GM21786 (cell line): ENCODE measurements around the gene ST6GALNAC3.
A peak's percentile ranks its signal among the peaks of the same experiment; 100 is the strongest.
"Not testable (repeated sequence)": the region's sequence is repeated elsewhere in the genome, so short reads cannot be mapped to it uniquely, and the experiment has no call there.

Source experiments
- ATAC-seq: cut with Tn5 transposase; IDR thresholded peaks from one replicate; pipeline ENCODE4 v1.9.1; 2021; ENCODE audit not compliant: unreplicated experiment

ST6GALNAC3 gene

DNA sequence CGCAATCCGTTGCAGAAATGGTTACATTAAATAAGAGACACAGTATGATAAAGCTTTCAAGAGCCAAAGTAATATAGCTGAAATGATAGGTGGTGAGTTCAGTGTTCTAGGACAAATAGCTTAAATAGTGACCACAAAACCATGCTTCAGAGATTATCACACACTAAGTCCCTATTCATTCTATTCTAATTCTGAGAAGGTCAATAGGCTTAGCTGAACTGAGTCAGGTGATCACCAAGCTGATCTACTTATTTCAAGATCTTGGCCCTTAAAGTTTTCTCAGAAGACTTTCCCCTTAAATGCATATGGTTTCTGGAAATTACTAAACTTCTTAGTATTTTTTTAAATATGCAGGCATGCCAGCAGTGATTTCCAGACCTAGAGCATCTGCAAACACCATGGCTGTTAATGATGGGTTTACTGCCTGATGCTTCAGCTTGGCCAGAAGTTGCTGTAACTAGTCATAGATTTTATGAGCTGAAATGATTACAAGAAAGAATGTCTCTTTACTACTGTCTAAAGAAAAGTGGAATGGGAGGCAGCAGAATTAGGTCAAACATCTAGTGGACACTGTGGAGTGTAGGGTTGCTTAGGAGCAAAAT lies 242.9 kb downstream of the ST6GALNAC3 start:
- no peak for ATAC-seq

DNA sequence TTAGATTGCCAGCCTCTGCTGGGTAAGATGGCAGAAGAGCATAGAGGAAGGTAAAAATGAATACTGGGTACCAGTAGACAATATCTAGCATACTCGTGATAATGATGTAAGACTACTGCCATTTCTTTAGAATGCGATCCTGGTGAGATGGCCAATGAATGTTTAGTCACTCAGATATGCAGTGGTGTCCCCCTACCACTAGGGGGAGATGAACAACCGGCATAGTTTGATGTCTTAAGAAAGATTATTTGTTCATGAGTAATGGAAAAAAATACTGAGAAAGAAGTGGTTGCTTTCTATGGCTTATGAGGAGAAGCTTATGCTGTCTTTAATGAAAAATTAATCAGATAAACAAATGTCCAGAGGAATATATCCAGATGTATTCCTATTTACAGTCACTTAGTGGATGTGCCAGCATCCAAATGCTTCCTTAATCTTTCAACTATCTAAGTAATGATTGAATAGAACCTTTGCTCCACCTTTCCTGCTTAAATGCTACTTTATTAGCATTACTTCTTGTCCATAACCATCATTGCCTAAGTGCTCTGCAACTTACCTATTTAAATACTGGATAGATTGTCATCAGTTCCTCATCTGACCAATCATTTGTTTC lies 256.6 kb downstream of the ST6GALNAC3 start:
- ATAC-seq = peak; percentile 92

GRCh38 chr1:76335882-76336281 lies 261.3 kb downstream of the ST6GALNAC3 start:
- ATAC-seq = no peak

GRCh38 chr1:76336931-76337371 lies 262.4 kb downstream of the ST6GALNAC3 start:
- ATAC-seq = no peak

DNA sequence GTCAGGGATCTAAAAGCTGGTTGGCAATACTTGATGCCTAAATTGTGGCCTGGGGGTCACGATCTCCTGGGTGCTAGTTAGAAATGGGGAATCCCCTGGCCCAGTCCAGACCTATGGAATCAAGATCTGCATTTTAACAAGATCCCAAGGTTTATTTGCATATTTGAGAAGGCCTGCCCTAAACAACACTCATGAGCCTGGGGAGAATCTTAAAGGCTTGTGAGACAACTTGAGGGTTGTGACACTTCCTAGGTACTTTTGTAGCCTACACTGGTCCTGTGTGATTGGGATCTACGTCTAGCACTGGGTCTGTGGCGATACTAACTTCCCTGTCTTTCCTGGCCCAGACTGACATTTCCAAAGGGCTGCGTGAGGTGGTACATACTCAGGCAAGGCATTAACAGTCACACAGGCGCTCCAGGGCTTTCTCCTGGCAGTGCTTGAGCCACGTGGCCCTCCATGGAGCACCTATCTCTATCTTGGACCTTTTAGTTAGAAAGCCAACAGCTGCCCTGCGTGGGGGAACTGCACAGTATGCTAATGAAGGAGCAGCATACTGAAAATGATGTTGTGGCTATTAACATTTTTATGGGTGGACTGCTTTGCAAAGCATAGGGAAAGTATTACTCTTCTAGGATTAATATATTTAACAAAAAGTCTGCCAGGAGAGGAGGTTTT lies 263.1 kb downstream of the ST6GALNAC3 start:
- ATAC-seq = no peak

DNA sequence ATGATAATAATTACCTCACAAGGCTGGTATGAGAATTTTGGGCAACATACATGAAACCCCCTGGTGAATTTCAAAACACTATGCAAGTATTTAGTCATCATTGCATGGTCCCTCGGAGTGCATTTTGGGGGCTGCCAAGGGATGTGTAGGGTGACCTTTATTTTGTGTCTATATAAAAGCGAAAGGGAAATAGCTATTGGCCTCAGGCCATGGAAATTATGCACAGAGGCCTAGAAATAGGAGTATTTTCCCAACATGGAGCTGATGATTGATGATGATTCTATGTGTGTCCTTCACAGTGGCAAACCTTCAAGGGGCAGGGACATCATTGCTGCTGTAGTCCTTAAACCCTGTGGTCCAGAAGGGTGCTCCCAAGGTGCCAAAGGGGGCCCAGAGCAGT lies 265.5 kb downstream of the ST6GALNAC3 start:
- no peak for ATAC-seq

- not testable (repeated sequence) for ATAC-seq
These were observed 267.3 kb downstream of the ST6GALNAC3 start for GRCh38 chr1:76341816-76342215.

DNA sequence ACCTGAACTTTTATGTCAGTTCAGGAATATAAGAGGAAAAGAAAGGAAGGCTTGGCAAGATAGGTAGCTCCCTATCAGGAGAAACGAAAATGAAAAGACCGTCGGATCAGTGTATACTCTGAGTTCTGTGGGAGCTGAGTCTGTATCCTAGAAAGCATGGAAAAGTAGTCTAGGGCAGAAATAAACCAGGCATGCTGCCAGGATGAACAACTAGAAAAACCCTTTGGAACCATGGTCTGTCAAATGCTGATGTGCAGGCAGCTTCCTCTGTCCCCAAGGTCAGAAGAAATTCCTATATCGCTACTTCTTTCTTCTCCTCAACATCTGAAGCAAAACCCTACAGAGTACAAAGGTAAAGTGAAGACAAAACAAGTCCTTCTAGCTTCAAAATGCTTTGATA lies 268.8 kb downstream of the ST6GALNAC3 start:
- no peak for ATAC-seq

DNA sequence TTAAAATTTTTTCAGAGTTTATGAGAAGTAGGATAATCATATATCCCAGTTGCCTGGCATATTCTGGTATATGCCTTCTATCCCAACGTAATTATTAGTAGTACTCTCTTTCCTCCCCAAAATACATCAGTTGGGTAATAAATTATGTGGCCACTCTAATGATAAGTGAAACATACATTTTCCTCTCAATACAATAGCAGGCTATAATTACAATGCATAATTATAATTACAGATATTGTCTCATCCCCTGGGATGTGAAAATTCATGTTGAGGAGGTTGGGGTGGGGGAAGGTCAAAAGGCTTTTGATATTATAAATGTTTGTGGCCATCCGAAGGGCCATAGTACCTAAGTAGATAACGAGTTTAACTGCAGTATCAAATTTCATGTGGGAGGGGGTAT lies 277.1 kb downstream of the ST6GALNAC3 start:
- no peak for ATAC-seq

GRCh38 chr1:76352741-76353435 lies 278.3 kb downstream of the ST6GALNAC3 start:
- no peak for ATAC-seq

DNA sequence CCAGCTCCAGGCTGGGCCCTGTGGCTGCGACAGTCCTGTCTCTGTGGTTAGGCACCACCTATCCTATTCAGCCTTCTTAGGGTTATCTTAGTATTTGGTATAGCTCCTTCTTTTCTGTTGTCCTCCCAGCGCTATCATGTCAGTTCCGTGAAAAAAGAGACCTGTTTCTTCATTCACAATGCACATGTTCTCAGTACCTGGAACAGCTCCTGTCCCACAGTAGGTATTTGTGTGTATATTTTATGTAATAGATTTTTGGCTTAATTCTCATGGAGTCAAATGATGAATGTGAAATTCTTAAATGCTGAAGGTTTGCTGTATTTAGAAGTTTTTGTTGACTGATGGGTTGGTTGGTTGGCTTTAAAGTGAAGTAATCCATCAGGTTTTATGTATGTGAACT lies 279.7 kb downstream of the ST6GALNAC3 start:
- ATAC-seq = no peak

DNA sequence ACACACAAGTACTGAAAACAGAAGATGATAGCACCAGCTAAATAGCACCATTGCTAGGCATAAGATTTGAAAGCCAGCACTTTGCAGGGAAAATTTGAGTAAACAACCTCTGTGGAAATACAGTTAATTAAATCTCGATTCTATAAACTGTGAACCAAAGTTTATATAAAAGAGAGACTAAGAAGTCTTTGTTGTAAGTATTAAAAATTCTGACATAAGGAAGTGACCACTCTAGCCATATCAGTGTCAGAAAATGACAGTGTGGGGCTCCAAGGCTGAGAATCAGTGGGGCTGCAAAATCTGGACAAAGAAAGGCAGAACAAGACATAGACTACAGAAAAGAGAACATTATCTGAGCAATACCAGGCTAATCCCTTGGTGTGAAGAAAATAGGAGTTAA lies 292.2 kb downstream of the ST6GALNAC3 start:
- ATAC-seq = no peak

GRCh38 chr1:76371941-76372340 lies 297.4 kb downstream of the ST6GALNAC3 start:
- ATAC-seq = no peak

DNA sequence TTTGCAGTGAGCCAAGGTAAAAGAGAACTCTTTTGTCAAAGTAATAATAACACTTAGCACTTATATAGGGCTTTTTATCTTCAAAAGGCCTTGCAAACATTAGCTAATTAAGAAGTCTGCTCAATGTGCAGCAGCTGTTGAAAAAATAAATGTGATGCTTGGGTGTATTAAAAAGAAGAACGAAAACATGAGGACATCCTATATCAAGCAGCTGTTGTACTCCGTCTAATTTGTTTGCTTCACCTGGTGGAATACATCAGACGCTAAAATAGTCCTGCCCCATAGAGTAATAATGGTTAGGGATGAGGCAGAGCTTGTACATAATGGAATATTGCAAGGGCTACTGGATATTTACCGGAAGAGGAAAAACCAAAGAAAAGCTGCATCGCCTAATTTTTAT lies 299.5 kb downstream of the ST6GALNAC3 start:
- no peak for ATAC-seq

DNA sequence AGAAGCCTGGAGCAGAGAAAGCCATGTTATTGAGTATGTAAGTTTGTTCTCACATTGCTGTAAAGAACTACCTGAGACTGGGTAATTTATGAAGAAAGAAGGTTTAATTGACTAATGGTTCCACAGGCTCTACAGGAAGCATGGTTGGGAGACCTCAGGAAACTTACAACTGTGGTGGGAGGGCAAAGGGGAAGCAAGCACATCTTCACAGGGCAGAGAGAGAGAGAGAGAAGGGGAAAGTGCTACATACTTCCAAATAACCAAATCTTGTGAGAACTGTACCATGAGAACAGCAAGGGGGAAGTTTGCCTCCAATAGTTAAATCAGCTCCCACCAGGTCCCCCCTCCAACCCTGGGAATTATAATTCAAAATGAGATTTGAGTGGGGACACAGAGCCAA lies 302.7 kb downstream of the ST6GALNAC3 start:
- ATAC-seq = no peak

- no peak for ATAC-seq
These were observed 305.0 kb downstream of the ST6GALNAC3 start for GRCh38 chr1:76379506-76379905.

GRCh38 chr1:76381450-76382097 lies 307.0 kb downstream of the ST6GALNAC3 start:
- no peak for ATAC-seq

DNA sequence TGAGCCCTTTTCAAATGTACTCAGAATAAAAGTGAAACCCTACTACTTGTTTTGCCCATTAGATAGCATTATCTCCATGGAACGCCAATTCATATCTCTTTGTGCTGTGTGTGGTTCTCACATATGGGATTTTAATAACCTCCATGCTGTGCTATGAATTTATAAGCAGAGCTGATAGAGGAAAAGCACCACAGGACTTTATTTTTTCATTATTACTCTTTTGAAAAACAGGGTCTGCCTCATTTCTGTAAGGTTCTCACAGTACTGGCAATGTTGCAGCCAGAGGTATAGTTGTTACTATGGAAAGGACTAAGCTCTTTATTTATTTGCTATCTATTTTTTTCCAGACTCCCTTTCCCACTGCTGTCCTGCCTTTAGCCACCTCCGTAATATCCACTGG lies 313.7 kb downstream of the ST6GALNAC3 start:
- no peak for ATAC-seq

DNA sequence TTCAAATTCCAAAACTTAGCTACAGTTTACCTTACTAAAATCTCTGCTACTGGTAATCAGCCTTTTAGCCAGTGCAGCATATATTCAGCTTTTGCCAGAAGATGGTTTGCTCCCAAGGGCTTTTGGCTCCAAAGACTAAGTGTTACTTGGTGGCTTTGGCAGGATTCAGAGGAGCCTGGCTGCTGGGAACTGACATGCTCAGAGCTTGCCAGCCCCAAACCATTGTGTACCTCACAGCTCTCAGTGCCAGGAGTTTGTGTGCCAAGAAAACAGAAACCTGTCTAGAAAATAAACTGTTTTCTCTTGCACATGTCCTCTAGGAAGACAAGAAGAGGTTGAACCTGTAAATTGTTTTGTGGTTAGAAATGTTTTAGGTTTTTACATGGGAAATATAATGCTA lies 315.9 kb downstream of the ST6GALNAC3 start:
- no peak for ATAC-seq

GRCh38 chr1:76395059-76395458 lies 320.5 kb downstream of the ST6GALNAC3 start:
- no peak for ATAC-seq

- ATAC-seq = no peak
These were observed 327.6 kb downstream of the ST6GALNAC3 start for GRCh38 chr1:76402128-76402527.
